HepG2 (cell line): ENCODE results near the gene CNPY4. TPM values are rescaled to one million over a fixed set of nuclear protein-coding genes. Genes with fewer than 3 reads are reported as not detected.

ENCODE experiments used
- AFF4 ChIP-seq: sonication (generic); formaldehyde crosslinking; IDR thresholded peaks from 2 replicates; pipeline ENCODE4 v1.4.0; 2020; ENCODE audit warnings: missing genetic modification reagents
- E2F1 ChIP-seq: sonication (generic); formaldehyde crosslinking; IDR thresholded peaks from 2 replicates; pipeline ENCODE4 v1.5.0; 2020; ENCODE audit warnings: missing genetic modification reagents
- HBP1 ChIP-seq: IDR thresholded peaks from 2 replicates; pipeline ENCODE4 v1.6.1; 2016; ENCODE audit warnings: low read depth, control low read depth
- HES4 ChIP-seq: sonication (generic); formaldehyde crosslinking; IDR thresholded peaks from 2 replicates; pipeline ENCODE4 v1.9.0; 2021; ENCODE audit warnings: mild to moderate bottlenecking, missing genetic modification reagents, borderline replicate concordance
- HNRNPH1 ChIP-seq: fragments of 200-400 bp; formaldehyde crosslinking; optimal IDR thresholded peaks from 2 replicates; pipeline ENCODE3; 2017; ENCODE audit warnings: mild to moderate bottlenecking, low read depth, low read length
- HNRNPL ChIP-seq: fragments of 200-400 bp; formaldehyde crosslinking; IDR thresholded peaks from 2 replicates; pipeline ENCODE4 v1.6.1; 2017; ENCODE audit warnings: mild to moderate bottlenecking, low read depth, low read length
- HOXA3 ChIP-seq: sonication (generic); formaldehyde crosslinking; IDR thresholded peaks from 2 replicates; pipeline ENCODE4 v1.5.0; 2020; ENCODE audit warnings: missing genetic modification reagents
- KDM4B ChIP-seq: sonication (generic); formaldehyde crosslinking; IDR thresholded peaks from 2 replicates; pipeline ENCODE4 v1.4.0; 2020; ENCODE audit warnings: missing genetic modification reagents
- MZF1 ChIP-seq: sonication (generic); formaldehyde crosslinking; IDR thresholded peaks from 2 replicates; pipeline ENCODE4 v1.8.1; 2023; ENCODE audit warnings: mild to moderate bottlenecking, missing genetic modification reagents, borderline replicate concordance
- NFE2L2 ChIP-seq: fragments of 150-350 bp; IDR thresholded peaks from 2 replicates; pipeline ENCODE4 v1.6.1; 2014; ENCODE audit warnings: low read length
- ZBTB44 ChIP-seq: sonication (generic); formaldehyde crosslinking; IDR thresholded peaks from 2 replicates; pipeline ENCODE4 v1.4.0; 2020; ENCODE audit warnings: missing genetic modification reagents
- ZNF414 ChIP-seq: sonication (generic); formaldehyde crosslinking; IDR thresholded peaks from 2 replicates; pipeline ENCODE4 v1.5.0; 2020; ENCODE audit warnings: missing genetic modification reagents
- ZNF607 ChIP-seq: sonication (generic); formaldehyde crosslinking; IDR thresholded peaks from 2 replicates; pipeline ENCODE4 v1.5.1; 2020; ENCODE audit warnings: missing genetic modification reagents, mild to moderate bottlenecking, borderline replicate concordance
- ZNF800 ChIP-seq: sonication (generic); formaldehyde crosslinking; IDR thresholded peaks from 2 replicates; pipeline ENCODE4 v1.4.0; 2020; ENCODE audit warnings: missing genetic modification reagents
- polyA plus RNA-seq, 8 experiments: library from polyadenylated mRNA; depleted of rRNA in 3 of 8; stranded (reverse) in 7 of 8; unstranded in 1 of 8; fragments of >200 nt; fragmentation: Illumina TruSeq in 4 of 8; extraction: Trizol in 4 of 8; gene quantifications; 2 replicates each; pipeline versions ENCODE4 v1.2.1 to v1.2.3, GENCODE V29; 2011 to 2016; ENCODE audit warnings: low read depth in 4 of 8, missing spikeins in 1 of 8, mixed read lengths in 1 of 8; ENCODE audit not compliant: insufficient read depth in 1 of 8
- total RNA-seq, 5 experiments: library from RNA; depleted of rRNA; stranded (reverse); fragments of >200 nt; fragmentation: Illumina TruSeq; extraction: Trizol; gene quantifications; 2 replicates each; pipeline ENCODE4 v1.2.3, GENCODE V29; 2016; ENCODE audit warnings: low read depth in 1 of 5

Gene CNPY4
- total and polyA plus RNA-seq, 2 of the 13 experiments (the other 11 are each of a cell fraction or from before 2014, with no cell fraction given): 6.2 to 12.7 TPM

GRCh38 chr7:100158229-100159098 is 39.0 kb downstream of the CNPY4 start, which contains the start of gene TRAPPC14 (continued):
- no peak for TF ChIP-seq ZBTB44
- TF ChIP-seq HBP1 (CRISPR knock-in tag): no peak; the same call in 1 of the 2 replicates
- TF ChIP-seq ZNF414: no peak
- TF ChIP-seq E2F1 (CRISPR knock-in tag): no peak
- TF ChIP-seq NFE2L2: no peak
- TF ChIP-seq HES4 (CRISPR knock-in tag): peak; percentile 66; the same call in 1 of the 2 replicates
- no peak for TF ChIP-seq AFF4 (CRISPR knock-in tag)
- no peak for TF ChIP-seq ZNF607 (CRISPR knock-in tag)
- no peak for TF ChIP-seq ZNF800 (CRISPR knock-in tag)
- peak; percentile 76; the same call in 1 of the 2 replicates for TF ChIP-seq KDM4B (CRISPR knock-in tag)
- TF ChIP-seq MZF1 (CRISPR knock-in tag): no peak
- TF ChIP-seq HOXA3: no peak
- no peak for TF ChIP-seq HNRNPL
- TF ChIP-seq HNRNPH1: no peak
